Liver (tissue), 3 donors: ENCODE measurements around the gene THSD4.

ENCODE experiments used
- GABPA ChIP-seq, 2 donors: IDR thresholded peaks in 1 of 2; conservative IDR thresholded peaks in 1 of 2; 2 replicates each; pipeline ENCODE4 v1.6.1; 2016; ENCODE audit warnings: antibody characterized with exemption in 2 of 2, mild to moderate bottlenecking in 1 of 2, moderate library complexity in 1 of 2
- RXRA ChIP-seq, 2 donors: IDR thresholded peaks; 2 replicates each; pipeline ENCODE4 v1.6.1; 2017 to 2018; ENCODE audit warnings: antibody characterized with exemption in 2 of 2, mild to moderate bottlenecking in 1 of 2
- TF ChIP-seq, protein P1 (sequence below): IDR thresholded peaks from 2 replicates; pipeline ENCODE4 v1.6.1; 2016; ENCODE audit warnings: antibody characterized with exemption
- TF ChIP-seq, protein P2 (sequence below): fragments of 150-350 bp; IDR thresholded peaks from 2 replicates; pipeline ENCODE4 v1.5.1; 2017; ENCODE audit warnings: improper control_type of control experiment, low read depth, low read length; ENCODE audit not compliant: missing input control
- TF ChIP-seq, protein P3 (sequence below): IDR thresholded peaks from 2 replicates; pipeline ENCODE4 v1.6.1; 2016; ENCODE audit warnings: antibody characterized with exemption
- donor health status: healthy.
- donor health status: healthy.

DNA sequence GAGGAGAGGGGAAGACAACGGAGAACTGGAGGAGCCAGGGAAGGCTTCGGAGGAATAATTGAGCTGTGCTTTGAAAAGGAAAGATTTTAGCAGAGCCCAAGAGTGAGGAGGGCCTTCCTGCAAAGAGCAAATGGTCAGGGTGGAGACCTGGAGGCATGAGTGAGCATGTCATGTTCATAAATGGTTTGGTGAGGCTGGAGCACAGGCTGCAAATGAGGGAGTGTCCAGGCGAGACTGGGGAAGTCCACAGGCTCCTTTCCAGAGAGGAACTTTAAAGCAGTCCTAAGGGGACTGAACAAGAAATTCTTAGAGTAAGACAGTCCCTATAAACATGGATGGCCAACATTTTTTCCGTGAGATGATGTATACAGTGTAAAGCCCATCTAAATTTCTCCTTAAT, 108.8 kb downstream of the THSD4 start:
- TF ChIP-seq, protein P1, sequence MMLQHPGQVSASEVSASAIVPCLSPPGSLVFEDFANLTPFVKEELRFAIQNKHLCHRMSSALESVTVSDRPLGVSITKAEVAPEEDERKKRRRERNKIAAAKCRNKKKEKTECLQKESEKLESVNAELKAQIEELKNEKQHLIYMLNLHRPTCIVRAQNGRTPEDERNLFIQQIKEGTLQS: no peak
- TF ChIP-seq, protein P2, sequence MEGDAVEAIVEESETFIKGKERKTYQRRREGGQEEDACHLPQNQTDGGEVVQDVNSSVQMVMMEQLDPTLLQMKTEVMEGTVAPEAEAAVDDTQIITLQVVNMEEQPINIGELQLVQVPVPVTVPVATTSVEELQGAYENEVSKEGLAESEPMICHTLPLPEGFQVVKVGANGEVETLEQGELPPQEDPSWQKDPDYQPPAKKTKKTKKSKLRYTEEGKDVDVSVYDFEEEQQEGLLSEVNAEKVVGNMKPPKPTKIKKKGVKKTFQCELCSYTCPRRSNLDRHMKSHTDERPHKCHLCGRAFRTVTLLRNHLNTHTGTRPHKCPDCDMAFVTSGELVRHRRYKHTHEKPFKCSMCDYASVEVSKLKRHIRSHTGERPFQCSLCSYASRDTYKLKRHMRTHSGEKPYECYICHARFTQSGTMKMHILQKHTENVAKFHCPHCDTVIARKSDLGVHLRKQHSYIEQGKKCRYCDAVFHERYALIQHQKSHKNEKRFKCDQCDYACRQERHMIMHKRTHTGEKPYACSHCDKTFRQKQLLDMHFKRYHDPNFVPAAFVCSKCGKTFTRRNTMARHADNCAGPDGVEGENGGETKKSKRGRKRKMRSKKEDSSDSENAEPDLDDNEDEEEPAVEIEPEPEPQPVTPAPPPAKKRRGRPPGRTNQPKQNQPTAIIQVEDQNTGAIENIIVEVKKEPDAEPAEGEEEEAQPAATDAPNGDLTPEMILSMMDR: no peak
- TF ChIP-seq RXRA (IDR thresholded peaks at IDR 0.05): no peak
- no peak for TF ChIP-seq GABPA (IDR thresholded peaks at IDR 0.05 in 1 of 2, conservative IDR thresholded peaks at IDR 0.05 in 1 of 2)
- TF ChIP-seq, protein P3, sequence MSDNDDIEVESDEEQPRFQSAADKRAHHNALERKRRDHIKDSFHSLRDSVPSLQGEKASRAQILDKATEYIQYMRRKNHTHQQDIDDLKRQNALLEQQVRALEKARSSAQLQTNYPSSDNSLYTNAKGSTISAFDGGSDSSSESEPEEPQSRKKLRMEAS: no peak
